GM12892 (cell line): ENCODE data around the gene TOX3.

Source experiments
- DNase-seq: peaks from one replicate; pipeline ENCODE4 v3.0.0; 2011; ENCODE audit not compliant: insufficient read length
- FAIRE-seq: peaks from 2 replicates; lab custom pipeline; 2011; peaks lifted over from hg19 to GRCh38; lab: Jason Lieb, UNC
- POLR2A ChIP-seq: IDR thresholded peaks from 2 replicates; pipeline ENCODE4 v1.6.1; 2011; ENCODE audit warnings: low read depth, low read length, control low read depth
- POLR2AphosphoS5 ChIP-seq: IDR thresholded peaks from 2 replicates; pipeline ENCODE4 v1.6.1; 2011; ENCODE audit warnings: low read depth, low read length, control low read depth
- TAF1 ChIP-seq: IDR thresholded peaks from 2 replicates; pipeline ENCODE4 v1.6.1; 2011; ENCODE audit warnings: low read depth, mild to moderate bottlenecking, control low read depth, low read length, borderline replicate concordance

The TOX3 gene

GRCh38 chr16:52577130-52577706 is 30.3 kb upstream of the TOX3 start:
- TF ChIP-seq POLR2A (no peak), TAF1 (no peak), POLR2AphosphoS5 (no peak)
- DNase-seq (no peak), FAIRE-seq (no peak)

GRCh38 chr16:52573365-52574299 is 26.7 kb upstream of the TOX3 start:
- TF ChIP-seq POLR2A (no peak), POLR2AphosphoS5 (no peak), TAF1 (no peak)
- FAIRE-seq (no peak), DNase-seq (no peak)

- DNase-seq (no peak), FAIRE-seq (no peak)
- TF ChIP-seq TAF1 (no peak), POLR2A (no peak), POLR2AphosphoS5 (no peak)
Observed at GRCh38 chr16:52572656-52573055, 25.7 kb upstream of the TOX3 start.

- FAIRE-seq (no peak), DNase-seq (no peak)
- no peak for TF ChIP-seq TAF1
- no peak for TF ChIP-seq POLR2AphosphoS5
- no peak for TF ChIP-seq POLR2A
Observed at GRCh38 chr16:52570495-52571091, 23.6 kb upstream of the TOX3 start.

DNA sequence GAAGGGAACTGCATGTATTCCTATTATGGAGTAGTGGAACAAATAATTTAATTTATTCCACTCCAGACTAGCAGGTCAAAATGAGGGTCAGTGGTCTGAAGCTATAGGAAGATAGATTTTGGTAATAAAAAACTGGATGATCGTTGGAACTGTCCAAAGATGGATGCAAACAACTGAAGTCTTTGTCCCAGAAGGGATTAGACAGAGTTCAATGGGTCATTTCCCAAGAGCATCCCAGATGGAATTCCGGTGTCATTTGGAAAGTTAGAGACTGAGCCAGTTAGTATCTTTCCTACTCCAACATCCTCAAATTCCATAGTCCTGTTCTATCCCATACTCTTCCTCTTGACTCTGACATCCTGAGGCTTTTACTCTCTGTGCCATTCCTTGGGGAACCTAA is 22.8 kb upstream of the TOX3 start:
- TF ChIP-seq POLR2A, result no peak
- no peak for TF ChIP-seq POLR2AphosphoS5
- no peak for TF ChIP-seq TAF1
- FAIRE-seq, result no peak
- DNase-seq, result no peak

- no peak for TF ChIP-seq POLR2AphosphoS5
- DNase-seq, result no peak
- FAIRE-seq, result no peak
Observed at GRCh38 chr16:52568983-52569690, 22.2 kb upstream of the TOX3 start.

- no peak for TF ChIP-seq TAF1
- TF ChIP-seq POLR2AphosphoS5, result no peak
- TF ChIP-seq POLR2A, result no peak
- DNase-seq, result no peak
- no peak for FAIRE-seq
Observed at GRCh38 chr16:52568495-52568894, 21.6 kb upstream of the TOX3 start.

GRCh38 chr16:52567193-52567592 is 20.2 kb upstream of the TOX3 start:
- DNase-seq (no peak), FAIRE-seq (no peak)
- TF ChIP-seq POLR2AphosphoS5 (no peak), TAF1 (no peak), POLR2A (no peak)

DNA sequence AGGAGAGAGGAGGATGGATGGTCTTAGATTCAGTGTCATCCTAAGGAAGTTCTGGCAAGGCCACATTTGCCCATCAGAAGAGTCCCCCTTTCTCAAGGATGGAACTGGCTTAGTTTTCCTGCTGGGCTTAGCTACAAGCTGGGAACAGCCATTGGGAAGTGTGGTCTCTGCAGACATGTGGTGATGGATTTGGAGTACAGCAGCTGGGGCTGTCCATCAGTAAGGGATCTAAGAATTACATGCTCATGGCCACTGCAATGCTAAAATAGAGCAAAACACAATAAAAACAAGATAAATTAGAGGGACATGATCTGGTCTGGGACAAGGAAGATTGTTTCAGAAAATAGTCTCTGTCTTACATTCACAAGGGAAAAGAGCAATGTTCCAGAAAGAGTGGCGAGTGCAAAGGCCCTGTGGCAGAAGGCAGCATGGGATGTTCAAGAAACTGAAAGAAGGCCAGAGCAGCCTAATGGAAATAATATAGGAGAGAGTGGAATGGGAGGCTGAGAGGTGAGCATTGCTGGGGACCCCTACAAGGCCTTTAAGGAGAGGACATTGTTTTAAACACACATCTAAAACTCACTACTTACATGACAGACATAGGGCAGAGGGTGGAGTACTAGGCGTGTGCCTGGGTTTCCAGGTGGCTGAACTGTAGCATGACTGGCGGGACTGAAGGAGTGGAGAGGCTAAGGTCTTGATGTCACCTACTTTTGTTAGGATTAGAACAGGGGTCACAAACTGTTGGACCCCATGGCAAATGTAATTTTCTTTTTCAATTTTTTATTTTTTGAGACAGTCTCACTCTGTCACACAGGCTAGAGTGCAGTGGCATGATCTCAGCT is 17.0 kb upstream of the TOX3 start:
- DNase-seq (no peak), FAIRE-seq (no peak)
- TF ChIP-seq POLR2A, result no peak
- no peak for TF ChIP-seq TAF1
- no peak for TF ChIP-seq POLR2AphosphoS5

GRCh38 chr16:52562770-52563169 is 15.8 kb upstream of the TOX3 start:
- no peak for DNase-seq
- TF ChIP-seq POLR2AphosphoS5, result no peak
- no peak for FAIRE-seq
